SK-N-SH treated with all-trans-retinoic acid at 6 μM for 48 hours (cell line): ENCODE results near the gene AUNIP.

Experiments
- ARNTL ChIP-seq: fragments of 450-650 bp; formaldehyde crosslinking; IDR thresholded peaks from 2 replicates; pipeline ENCODE4 v1.5.0; 2020; ENCODE audit warnings: low read depth, mild to moderate bottlenecking, moderate library complexity, borderline replicate concordance
- CSDC2 ChIP-seq: fragments of 250-450 bp; sonication (Bioruptor Pico); IDR thresholded peaks from 2 replicates; pipeline ENCODE4 v1.5.0; 2020; ENCODE audit warnings: mild to moderate bottlenecking, moderate library complexity
- ISL1 ChIP-seq: fragments of 250-450 bp; sonication (Bioruptor Pico); IDR thresholded peaks from 2 replicates; pipeline ENCODE4 v2.1.2; 2022; ENCODE audit warnings: mild to moderate bottlenecking, moderate library complexity
- PPARA ChIP-seq: fragments of 250-450 bp; sonication (Bioruptor Pico); IDR thresholded peaks from 2 replicates; pipeline ENCODE4 v1.5.0; 2020; ENCODE audit warnings: mild to moderate bottlenecking, borderline replicate concordance
- RARB ChIP-seq: fragments of 250-450 bp; sonication (Bioruptor Pico); IDR thresholded peaks from 2 replicates; pipeline ENCODE4 v1.8.0; 2021; ENCODE audit warnings: mild to moderate bottlenecking, moderate library complexity
- ZC3H10 ChIP-seq: fragments of 250-450 bp; sonication (Bioruptor Pico); IDR thresholded peaks from 2 replicates; pipeline ENCODE4 v1.5.1; 2021; ENCODE audit warnings: mild to moderate bottlenecking, moderate library complexity
- ZFP30 ChIP-seq: fragments of 450-650 bp; formaldehyde crosslinking; IDR thresholded peaks from 2 replicates; pipeline ENCODE4 v1.5.0; 2022; ENCODE audit warnings: mild to moderate bottlenecking, moderate library complexity
- ZNF565 ChIP-seq: fragments of 450-650 bp; formaldehyde crosslinking; conservative IDR thresholded peaks from 2 replicates; pipeline ENCODE4 v1.5.0; 2020; ENCODE audit warnings: low read depth, mild to moderate bottlenecking, moderate library complexity
- ZNF8 ChIP-seq: fragments of 450-650 bp; formaldehyde crosslinking; IDR thresholded peaks from 2 replicates; pipeline ENCODE4 v1.5.0; 2020; ENCODE audit warnings: mild to moderate bottlenecking, moderate library complexity
- TF ChIP-seq, protein P1 (sequence below): fragments of 250-450 bp; sonication (Bioruptor Pico); IDR thresholded peaks from 2 replicates; pipeline ENCODE4 v1.8.0; 2020; ENCODE audit warnings: mild to moderate bottlenecking, moderate library complexity, borderline replicate concordance
- TF ChIP-seq, protein P2 (sequence below): fragments of 250-450 bp; sonication (Bioruptor Pico); IDR thresholded peaks from 2 replicates; pipeline ENCODE4 v1.8.0; 2021; ENCODE audit warnings: low read depth, mild to moderate bottlenecking, moderate library complexity, borderline replicate concordance
- TF ChIP-seq, protein P3 (sequence below): fragments of 250-450 bp; sonication (Bioruptor Pico); IDR thresholded peaks from 2 replicates; pipeline ENCODE4 v1.5.1; 2020; ENCODE audit warnings: low read depth, mild to moderate bottlenecking, moderate library complexity

DNA sequence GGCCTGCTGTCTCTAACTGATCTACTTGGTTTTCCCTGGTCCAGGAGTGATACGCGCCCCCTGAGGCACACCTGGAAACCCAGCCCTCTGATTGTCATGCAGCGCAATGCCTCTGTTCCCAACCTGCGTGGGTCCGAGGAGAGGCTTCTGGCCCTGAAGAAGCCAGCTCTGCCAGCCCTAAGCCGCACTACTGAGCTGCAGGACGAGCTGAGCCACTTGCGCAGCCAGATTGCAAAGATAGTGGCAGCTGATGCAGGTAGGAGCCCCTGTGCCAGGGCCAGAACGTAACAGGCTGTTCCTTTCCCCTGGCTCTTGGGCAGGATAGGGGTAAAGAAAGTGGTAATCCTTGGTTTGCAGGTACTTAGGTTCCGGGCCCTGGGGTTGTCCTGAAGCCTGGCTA is 32.7 kb downstream of the AUNIP start:
- TF ChIP-seq ZNF565 (CRISPR knock-in tag) = no peak
- no peak for TF ChIP-seq PPARA (CRISPR knock-in tag)
- no peak for TF ChIP-seq ISL1 (CRISPR knock-in tag)
- TF ChIP-seq ZC3H10 (CRISPR knock-in tag) = no peak
- TF ChIP-seq, protein P1, sequence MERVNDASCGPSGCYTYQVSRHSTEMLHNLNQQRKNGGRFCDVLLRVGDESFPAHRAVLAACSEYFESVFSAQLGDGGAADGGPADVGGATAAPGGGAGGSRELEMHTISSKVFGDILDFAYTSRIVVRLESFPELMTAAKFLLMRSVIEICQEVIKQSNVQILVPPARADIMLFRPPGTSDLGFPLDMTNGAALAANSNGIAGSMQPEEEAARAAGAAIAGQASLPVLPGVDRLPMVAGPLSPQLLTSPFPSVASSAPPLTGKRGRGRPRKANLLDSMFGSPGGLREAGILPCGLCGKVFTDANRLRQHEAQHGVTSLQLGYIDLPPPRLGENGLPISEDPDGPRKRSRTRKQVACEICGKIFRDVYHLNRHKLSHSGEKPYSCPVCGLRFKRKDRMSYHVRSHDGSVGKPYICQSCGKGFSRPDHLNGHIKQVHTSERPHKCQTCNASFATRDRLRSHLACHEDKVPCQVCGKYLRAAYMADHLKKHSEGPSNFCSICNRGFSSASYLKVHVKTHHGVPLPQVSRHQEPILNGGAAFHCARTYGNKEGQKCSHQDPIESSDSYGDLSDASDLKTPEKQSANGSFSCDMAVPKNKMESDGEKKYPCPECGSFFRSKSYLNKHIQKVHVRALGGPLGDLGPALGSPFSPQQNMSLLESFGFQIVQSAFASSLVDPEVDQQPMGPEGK (CRISPR knock-in tag) = no peak
- TF ChIP-seq ZFP30 (CRISPR knock-in tag) = no peak
- TF ChIP-seq ZNF8 (CRISPR knock-in tag) = no peak
- TF ChIP-seq, protein P2, sequence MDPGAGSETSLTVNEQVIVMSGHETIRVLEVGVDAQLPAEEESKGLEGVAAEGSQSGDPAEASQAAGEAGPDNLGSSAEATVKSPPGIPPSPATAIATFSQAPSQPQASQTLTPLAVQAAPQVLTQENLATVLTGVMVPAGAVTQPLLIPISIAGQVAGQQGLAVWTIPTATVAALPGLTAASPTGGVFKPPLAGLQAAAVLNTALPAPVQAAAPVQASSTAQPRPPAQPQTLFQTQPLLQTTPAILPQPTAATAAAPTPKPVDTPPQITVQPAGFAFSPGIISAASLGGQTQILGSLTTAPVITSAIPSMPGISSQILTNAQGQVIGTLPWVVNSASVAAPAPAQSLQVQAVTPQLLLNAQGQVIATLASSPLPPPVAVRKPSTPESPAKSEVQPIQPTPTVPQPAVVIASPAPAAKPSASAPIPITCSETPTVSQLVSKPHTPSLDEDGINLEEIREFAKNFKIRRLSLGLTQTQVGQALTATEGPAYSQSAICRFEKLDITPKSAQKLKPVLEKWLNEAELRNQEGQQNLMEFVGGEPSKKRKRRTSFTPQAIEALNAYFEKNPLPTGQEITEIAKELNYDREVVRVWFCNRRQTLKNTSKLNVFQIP (CRISPR knock-in tag) = no peak
- no peak for TF ChIP-seq RARB (CRISPR knock-in tag)
- no peak for TF ChIP-seq ARNTL (CRISPR knock-in tag)
- TF ChIP-seq, protein P3, sequence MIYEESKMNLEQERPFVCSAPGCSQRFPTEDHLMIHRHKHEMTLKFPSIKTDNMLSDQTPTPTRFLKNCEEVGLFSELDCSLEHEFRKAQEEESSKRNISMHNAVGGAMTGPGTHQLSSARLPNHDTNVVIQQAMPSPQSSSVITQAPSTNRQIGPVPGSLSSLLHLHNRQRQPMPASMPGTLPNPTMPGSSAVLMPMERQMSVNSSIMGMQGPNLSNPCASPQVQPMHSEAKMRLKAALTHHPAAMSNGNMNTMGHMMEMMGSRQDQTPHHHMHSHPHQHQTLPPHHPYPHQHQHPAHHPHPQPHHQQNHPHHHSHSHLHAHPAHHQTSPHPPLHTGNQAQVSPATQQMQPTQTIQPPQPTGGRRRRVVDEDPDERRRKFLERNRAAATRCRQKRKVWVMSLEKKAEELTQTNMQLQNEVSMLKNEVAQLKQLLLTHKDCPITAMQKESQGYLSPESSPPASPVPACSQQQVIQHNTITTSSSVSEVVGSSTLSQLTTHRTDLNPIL (CRISPR knock-in tag) = no peak
- no peak for TF ChIP-seq CSDC2 (CRISPR knock-in tag)
